Activated CD4-positive, alpha-beta T cell treated with anti-CD3 and anti-CD28 coated beads for 36 hours (primary cell): ENCODE results near the gene KREMEN2. TPM values are rescaled to one million over a fixed set of nuclear protein-coding genes. Genes with fewer than 3 reads are reported as not detected.
"Not testable (repeated sequence)": the region's sequence is repeated elsewhere in the genome, so short reads cannot be mapped to it uniquely, and the experiment has no call there.

Source experiments
- ATAC-seq: fragments of 200-7000 bp; cut with Tn5 transposase; one replicate; pipeline ENCODE4 v1.10.0; 2021; ENCODE audit warnings: mild to moderate bottlenecking, moderate library complexity
- CTCF ChIA-PET: fragments of 350-600 bp; sonication (Branson Sonifier 250); formaldehyde crosslinking; loops from one replicate; lab custom pipeline; 2021; ENCODE audit warnings: antibody characterized with exemption; lab: Charles Lee
- POLR2A ChIA-PET: fragments of 350-600 bp; sonication (Branson Sonifier 250); formaldehyde crosslinking; loops from one replicate; lab custom pipeline; 2021; ENCODE audit warnings: antibody characterized with exemption, inconsistent platforms; lab: Charles Lee
- DNase-seq: peaks from one replicate; pipeline ENCODE4 v3.0.0-alpha.2; 2020
- H3K27ac Mint-ChIP-seq: one replicate; pipeline ENCODE4 v1.8.0; 2021; ENCODE audit warnings: mixed read lengths
- H3K27me3 Mint-ChIP-seq: one replicate; pipeline ENCODE4 v1.8.0; 2021; ENCODE audit warnings: mixed read lengths
- H3K36me3 Mint-ChIP-seq: one replicate; pipeline ENCODE4 v1.8.0; 2021; ENCODE audit warnings: low read depth, mixed read lengths
- H3K4me1 Mint-ChIP-seq: one replicate; pipeline ENCODE4 v1.8.0; 2021; ENCODE audit warnings: mixed read lengths
- H3K4me3 Mint-ChIP-seq: one replicate; pipeline ENCODE4 v1.8.0; 2021; ENCODE audit warnings: mild to moderate bottlenecking, moderate library complexity, mixed read lengths
- H3K9me3 Mint-ChIP-seq: one replicate; pipeline ENCODE4 v1.8.0; 2021; ENCODE audit warnings: low read depth, mixed read lengths
- intact Hi-C, 2 experiments: fragments of 100-400 bp; cut with DNase I in 1 of 2; cut with micrococcal nuclease in 1 of 2; formaldehyde crosslinking; loops; one replicate each; pipeline versions ENCODE4 v1.14.2 to v1.15.1; 2022 to 2024; cut with DNase I, micrococcal nuclease
- total RNA-seq, 2 experiments: library from RNA; stranded (reverse); gene quantifications; one replicate each; pipeline ENCODE4 v1.2.3, GENCODE V29; 2021

The KREMEN2 gene
- total RNA-seq, 2 experiments from 2014 or later = not detected

DNA sequence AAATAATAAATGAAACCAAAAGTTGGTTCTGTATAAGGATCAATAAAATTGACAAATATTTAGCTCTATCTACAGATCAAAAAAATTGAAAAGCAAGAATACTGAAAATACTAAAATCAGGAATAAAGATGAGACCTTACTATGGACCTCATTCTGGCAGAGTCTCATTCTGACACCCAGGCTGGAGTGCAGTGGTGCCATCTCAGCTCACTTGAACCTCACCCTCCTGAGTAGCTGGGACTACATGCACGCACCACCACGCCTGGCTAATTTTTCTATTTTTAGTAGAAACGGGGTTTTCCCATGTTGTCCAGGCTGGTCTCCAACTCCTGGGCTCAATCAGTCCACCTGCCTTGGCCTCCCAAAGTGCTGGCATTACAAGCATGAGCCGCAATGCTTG lies 22.0 kb upstream of the KREMEN2 start:
- ATAC-seq (no peak), DNase-seq (no peak)
- ChIA-PET POLR2A (no interaction called here), CTCF (no interaction called here)
- Mint-ChIP-seq H3K36me3 (peaks cover 26% of the 10 kb centered on the region), H3K9me3 (no peaks in the 10 kb centered on the region), H3K27me3 (no peaks in the 10 kb centered on the region), H3K4me1 (no peaks in the 10 kb centered on the region), H3K4me3 (no peak overlapping the region), H3K27ac (no peak overlapping the region)
- intact Hi-C loops = no loop called here

- POLR2A ChIA-PET, H3K27ac Mint-ChIP-seq, intact Hi-C loops, H3K9me3 Mint-ChIP-seq, H3K4me3 Mint-ChIP-seq, ATAC-seq, H3K27me3 Mint-ChIP-seq, DNase-seq, CTCF ChIA-PET, H3K4me1 Mint-ChIP-seq: not testable (repeated sequence)
- peaks cover 29% of the 10 kb centered on the region for H3K36me3 Mint-ChIP-seq
These were observed 20.4 kb upstream of the KREMEN2 start for GRCh38 chr16:2943716-2944115.

- Mint-ChIP-seq H3K27me3 (no peaks in the 10 kb centered on the region), H3K27ac (no peak overlapping the region), H3K4me3 (no peak overlapping the region), H3K9me3 (no peaks in the 10 kb centered on the region), H3K4me1 (no peaks in the 10 kb centered on the region), H3K36me3 (peaks cover 17% of the 10 kb centered on the region)
- POLR2A ChIA-PET = no interaction called here
- CTCF ChIA-PET = no interaction called here
- DNase-seq = no peak
- ATAC-seq = no peak
- intact Hi-C loops = no loop called here
These were observed 17.4 kb upstream of the KREMEN2 start for GRCh38 chr16:2946649-2947048.

- CTCF ChIA-PET = interaction anchor here (0.5 kb wide), 1 partner anchor 74 kb away, joined by 3 read pairs; no protein-coding TSS in a partner anchor
- POLR2A ChIA-PET = no interaction called here
- Mint-ChIP-seq H3K4me3 (no peak overlapping the region), H3K27me3 (no peaks in the 10 kb centered on the region), H3K9me3 (no peaks in the 10 kb centered on the region), H3K4me1 (no peaks in the 10 kb centered on the region), H3K36me3 (peaks cover 6% of the 10 kb centered on the region), H3K27ac (no peak overlapping the region)
- intact Hi-C loops = no loop called here
- ATAC-seq (no peak), DNase-seq (no peak)
These were observed 15.0 kb upstream of the KREMEN2 start for GRCh38 chr16:2948807-2949704.

DNA sequence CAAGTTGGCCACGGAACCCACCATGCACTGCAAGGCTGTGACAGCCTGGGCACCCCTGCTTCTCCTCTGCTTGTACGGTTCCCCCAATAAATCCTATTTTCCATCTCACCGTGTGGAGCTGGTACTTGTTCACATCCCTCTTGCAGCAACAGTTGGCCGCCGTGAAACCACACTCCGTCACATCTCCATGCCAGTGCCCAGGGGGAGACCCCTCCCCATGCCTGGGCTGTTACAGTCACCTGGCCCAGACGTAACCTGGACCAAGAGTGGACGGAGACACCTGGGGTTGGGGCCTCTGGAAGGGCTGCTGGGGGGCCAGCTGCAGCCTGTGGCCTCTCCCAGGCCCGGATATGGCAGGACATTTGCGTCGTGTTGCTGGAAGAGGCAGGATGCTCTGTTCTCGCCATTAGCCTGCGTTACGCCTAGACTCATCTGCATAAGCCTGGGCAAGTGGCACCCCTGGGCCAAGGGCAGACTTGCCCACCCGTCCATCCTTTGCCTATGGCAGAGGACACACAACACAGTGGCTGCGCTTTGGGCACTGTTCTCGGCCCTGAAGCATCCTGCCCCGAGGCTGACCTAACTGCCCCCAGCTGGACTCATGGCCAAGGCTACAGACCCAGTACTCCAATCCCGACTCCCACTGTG lies 14.2 kb upstream of the KREMEN2 start:
- peaks cover 6% of the 10 kb centered on the region for H3K36me3 Mint-ChIP-seq
- no peak overlapping the region for H3K27ac Mint-ChIP-seq
- ChIA-PET POLR2A (no interaction called here), CTCF (no interaction called here)
- H3K9me3 Mint-ChIP-seq = no peaks in the 10 kb centered on the region
- intact Hi-C loops = no loop called here
- H3K4me3 Mint-ChIP-seq = no peak overlapping the region
- DNase-seq (no peak), ATAC-seq (no peak)
- no peaks in the 10 kb centered on the region for H3K27me3 Mint-ChIP-seq
- H3K4me1 Mint-ChIP-seq = no peaks in the 10 kb centered on the region

DNA sequence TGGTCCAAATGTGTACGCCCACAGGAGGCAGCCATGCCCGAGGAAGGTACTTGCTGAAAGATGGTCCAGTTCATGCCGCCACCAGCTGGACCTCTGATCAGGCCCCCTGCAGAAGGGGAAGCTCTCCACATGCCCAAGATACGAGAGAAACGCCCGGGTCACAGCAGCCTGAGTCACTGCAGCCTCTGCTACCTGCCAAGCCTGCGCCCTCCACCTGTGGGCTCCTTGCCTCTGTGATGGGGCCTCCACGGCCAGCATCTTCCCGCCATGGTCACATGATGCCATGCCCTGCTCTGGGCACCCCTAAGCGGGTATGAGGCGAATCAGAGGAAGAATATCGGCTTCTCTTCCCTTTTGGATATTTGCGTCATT lies 13.7 kb upstream of the KREMEN2 start:
- POLR2A ChIA-PET = no interaction called here
- intact Hi-C loops = no loop called here

GRCh38 chr16:2950773-2951172 lies 13.3 kb upstream of the KREMEN2 start:
- H3K27ac Mint-ChIP-seq = no peak overlapping the region
- intact Hi-C loops = no loop called here
- POLR2A ChIA-PET = no interaction called here
- DNase-seq (no peak), ATAC-seq (no peak)
- CTCF ChIA-PET = no interaction called here
- H3K4me3 Mint-ChIP-seq = no peak overlapping the region
- H3K9me3 Mint-ChIP-seq = no peaks in the 10 kb centered on the region
- H3K4me1 Mint-ChIP-seq = no peaks in the 10 kb centered on the region
- no peaks in the 10 kb centered on the region for H3K27me3 Mint-ChIP-seq
- peaks cover 6% of the 10 kb centered on the region for H3K36me3 Mint-ChIP-seq

More for the DNA sequence above, 13.7 kb upstream of the KREMEN2 start:
- H3K4me3 Mint-ChIP-seq = no peak overlapping the region
- H3K27me3 Mint-ChIP-seq = no peaks in the 10 kb centered on the region
- CTCF ChIA-PET = no interaction called here
- no peaks in the 10 kb centered on the region for H3K4me1 Mint-ChIP-seq
- H3K36me3 Mint-ChIP-seq = peaks cover 6% of the 10 kb centered on the region
- ATAC-seq = no peak
- no peak overlapping the region for H3K27ac Mint-ChIP-seq
- H3K9me3 Mint-ChIP-seq = no peaks in the 10 kb centered on the region
- no peak for DNase-seq

DNA sequence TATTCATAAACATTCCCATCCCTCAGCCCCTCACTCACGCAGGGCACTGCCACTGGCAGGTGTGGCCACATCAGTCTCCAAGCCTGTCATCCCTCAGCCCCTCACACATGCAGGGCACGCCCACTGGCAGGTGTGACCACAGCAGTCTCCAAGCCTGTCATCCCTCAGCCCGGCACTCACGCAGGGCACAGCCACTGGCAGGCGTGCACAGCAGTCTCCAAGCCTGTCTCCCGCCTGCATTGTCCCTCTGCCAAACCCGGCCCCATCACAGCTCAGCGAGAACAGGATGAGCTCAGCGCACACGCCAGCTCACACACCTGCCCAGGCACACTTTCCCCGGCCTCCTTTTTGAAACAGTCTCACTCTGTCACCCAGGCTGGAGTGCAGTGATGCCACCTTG lies 11.4 kb upstream of the KREMEN2 start:
- POLR2A ChIA-PET = no interaction called here
- peaks cover 6% of the 10 kb centered on the region for H3K27me3 Mint-ChIP-seq

DNA sequence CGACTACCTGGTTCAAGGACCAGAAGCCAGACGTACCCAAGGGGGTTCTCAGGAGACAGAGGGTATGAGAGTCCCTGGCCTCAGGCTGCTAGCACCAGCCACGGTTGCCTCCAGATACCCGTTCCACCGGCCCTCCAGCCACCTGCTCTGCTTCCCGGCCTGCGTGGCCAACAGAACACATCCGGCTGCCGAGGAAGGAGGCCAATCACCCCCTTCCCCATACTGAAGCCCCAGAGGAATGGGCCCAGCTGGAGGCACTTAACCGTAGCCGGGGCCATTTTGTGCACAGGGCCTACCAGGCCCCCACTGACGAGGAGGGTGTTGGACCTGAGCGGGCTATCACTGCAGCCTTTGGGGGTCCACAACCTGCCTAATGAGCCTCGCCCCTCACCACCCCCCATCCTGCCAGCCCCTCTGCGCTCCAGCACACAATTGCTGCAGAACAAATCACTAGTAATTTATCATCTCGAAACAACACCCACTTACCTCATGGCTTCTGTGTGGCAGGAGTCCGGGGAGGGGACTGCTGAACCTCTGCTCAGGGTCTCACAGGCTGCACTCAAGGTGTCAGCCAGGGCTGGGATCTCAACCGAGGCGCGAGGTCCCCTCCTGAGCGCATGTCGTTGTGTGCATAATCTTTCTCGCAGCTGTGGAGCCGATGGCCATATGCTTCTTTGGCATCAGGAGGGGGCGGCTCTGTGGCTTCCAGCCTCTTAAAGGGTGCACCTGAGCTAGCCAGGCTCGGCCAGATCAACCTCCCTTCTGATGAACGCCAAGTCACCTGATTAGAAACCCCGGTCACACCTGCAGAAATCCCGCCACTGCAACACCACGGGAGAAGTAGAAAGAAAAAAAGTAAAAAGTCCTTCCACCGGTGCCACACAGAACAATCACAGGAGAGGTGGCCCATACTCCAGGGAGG lies 10.1 kb upstream of the KREMEN2 start:
- Mint-ChIP-seq H3K9me3 (no peaks in the 10 kb centered on the region), H3K36me3 (no peaks in the 10 kb centered on the region), H3K4me1 (peaks cover 3% of the 10 kb centered on the region), H3K27me3 (peaks cover 6% of the 10 kb centered on the region), H3K27ac (no peak overlapping the region), H3K4me3 (no peak overlapping the region)
- DNase-seq (no peak), ATAC-seq (no peak)
- intact Hi-C loops = no loop called here
- ChIA-PET CTCF (no interaction called here), POLR2A (no interaction called here)

More for the DNA sequence above, 11.4 kb upstream of the KREMEN2 start:
- intact Hi-C loops = no loop called here
- CTCF ChIA-PET = interaction anchor here (0.6 to 0.9 kb wide), 4 partner anchors 11 to 112 kb away, joined by 3 to 4 read pairs (median 4); partner anchors contain the start of genes FLYWCH2 and KREMEN2
- Mint-ChIP-seq H3K27ac (no peak overlapping the region), H3K9me3 (no peaks in the 10 kb centered on the region), H3K36me3 (peaks cover 1% of the 10 kb centered on the region), H3K4me3 (no peak overlapping the region), H3K4me1 (peaks cover 3% of the 10 kb centered on the region)
- ATAC-seq (no peak), DNase-seq (no peak)

GRCh38 chr16:2954656-2955381 lies 9.3 kb upstream of the KREMEN2 start:
- H3K9me3 Mint-ChIP-seq = no peaks in the 10 kb centered on the region
- ATAC-seq (no peak), DNase-seq (no peak)
- intact Hi-C loops = no loop called here
- H3K4me1 Mint-ChIP-seq = peaks cover 3% of the 10 kb centered on the region
- no peaks in the 10 kb centered on the region for H3K36me3 Mint-ChIP-seq
- no peak overlapping the region for H3K27ac Mint-ChIP-seq
- H3K4me3 Mint-ChIP-seq = no peak overlapping the region
- CTCF ChIA-PET = no interaction called here
- POLR2A ChIA-PET = no interaction called here
- peaks cover 6% of the 10 kb centered on the region for H3K27me3 Mint-ChIP-seq

- H3K36me3 Mint-ChIP-seq = no peaks in the 10 kb centered on the region
- no peak overlapping the region for H3K27ac Mint-ChIP-seq
- no peak for DNase-seq
- H3K4me3 Mint-ChIP-seq = no peak overlapping the region
- peaks cover 3% of the 10 kb centered on the region for H3K4me1 Mint-ChIP-seq
- H3K9me3 Mint-ChIP-seq = no peaks in the 10 kb centered on the region
- ATAC-seq = no peak
- peaks cover 8% of the 10 kb centered on the region for H3K27me3 Mint-ChIP-seq
- intact Hi-C loops = no loop called here
- POLR2A ChIA-PET = no interaction called here
- CTCF ChIA-PET = no interaction called here
These were observed 8.7 kb upstream of the KREMEN2 start for GRCh38 chr16:2955438-2955778.
